ENCODE measurements around the gene C12orf42.

Gene C12orf42

GRCh38 chr12:103318566-103318965 lies 177.2 kb downstream of the C12orf42 start:
- DNase-seq (ENCODE audit: low spot score): no peak
- TF ChIP-seq CTCF (IDR thresholded peaks at IDR 0.05; ENCODE audit: extremely low read depth, missing control alignments): no peak

- no peak for DNase-seq (ENCODE audit: low spot score)
- TF ChIP-seq CTCF (IDR thresholded peaks at IDR 0.05; ENCODE audit: extremely low read depth, missing control alignments): no peak
These were observed 178.5 kb downstream of the C12orf42 start for GRCh38 chr12:103317220-103317619.

- DNase-seq (ENCODE audit: low spot score): no peak
- TF ChIP-seq CTCF (IDR thresholded peaks at IDR 0.05; ENCODE audit: extremely low read depth, missing control alignments): no peak
These were observed 181.0 kb downstream of the C12orf42 start for GRCh38 chr12:103314786-103315185.

- DNase-seq (ENCODE audit: low spot score): peak; percentile 22
- TF ChIP-seq CTCF (IDR thresholded peaks at IDR 0.05; ENCODE audit: extremely low read depth, missing control alignments): no peak
These were observed 181.9 kb downstream of the C12orf42 start for GRCh38 chr12:103313894-103314293.

GRCh38 chr12:103312742-103313354 lies 182.9 kb downstream of the C12orf42 start:
- TF ChIP-seq CTCF (IDR thresholded peaks at IDR 0.05; ENCODE audit: extremely low read depth, missing control alignments): no peak
- no peak for DNase-seq (ENCODE audit: low spot score)

GRCh38 chr12:103310546-103311270 lies 185.1 kb downstream of the C12orf42 start:
- no peak for TF ChIP-seq CTCF (IDR thresholded peaks at IDR 0.05; ENCODE audit: extremely low read depth, missing control alignments)
- no peak for DNase-seq (ENCODE audit: low spot score)

- no peak for TF ChIP-seq CTCF (IDR thresholded peaks at IDR 0.05; ENCODE audit: extremely low read depth, missing control alignments)
- DNase-seq (ENCODE audit: low spot score): no peak
These were observed 187.4 kb downstream of the C12orf42 start for GRCh38 chr12:103308396-103308795.
